AG08396 (cell line): ENCODE results near the gene OR7G1.

Source experiments
- DNase-seq: peaks from one replicate; pipeline ENCODE4 v3.0.0; 2012; ENCODE audit warnings: low spot score, mixed read lengths

Gene OR7G1, protein sequence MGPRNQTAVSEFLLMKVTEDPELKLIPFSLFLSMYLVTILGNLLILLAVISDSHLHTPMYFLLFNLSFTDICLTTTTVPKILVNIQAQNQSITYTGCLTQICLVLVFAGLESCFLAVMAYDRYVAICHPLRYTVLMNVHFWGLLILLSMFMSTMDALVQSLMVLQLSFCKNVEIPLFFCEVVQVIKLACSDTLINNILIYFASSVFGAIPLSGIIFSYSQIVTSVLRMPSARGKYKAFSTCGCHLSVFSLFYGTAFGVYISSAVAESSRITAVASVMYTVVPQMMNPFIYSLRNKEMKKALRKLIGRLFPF

GRCh38 chr19:9115307-9115813 is at the start of gene OR7G1:
Gene OR7G1 (minus strand): TSS chr19:9115763. CDS start chr19:9115763, 0 bp downstream.
- DNase-seq: no peak

DNA sequence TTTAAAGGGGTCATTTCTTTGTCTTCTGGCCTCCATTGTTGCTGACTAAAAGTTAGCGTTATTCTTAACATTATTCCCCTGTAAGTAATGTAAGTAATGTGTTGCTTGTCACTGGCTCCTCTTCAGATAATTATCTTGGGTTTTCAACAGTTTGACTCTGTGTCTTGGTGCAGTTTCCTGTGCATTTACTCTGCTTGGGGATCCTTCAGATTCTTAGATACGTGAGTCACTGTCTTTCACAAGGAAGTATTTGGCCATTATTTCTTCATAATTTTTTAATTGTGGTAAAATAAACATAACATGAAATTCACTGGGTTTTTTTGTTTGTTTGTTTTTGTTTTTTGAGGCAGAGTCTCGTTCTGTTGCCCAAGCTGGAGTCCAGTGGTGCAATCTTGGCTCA is 49.7 kb upstream of the OR7G1 start:
- no peak for DNase-seq

GRCh38 chr19:9161427-9161826 is 45.9 kb upstream of the OR7G1 start:
- DNase-seq: no peak

GRCh38 chr19:9159891-9160290 is 44.3 kb upstream of the OR7G1 start:
- no peak for DNase-seq

- DNase-seq: no peak
Observed at GRCh38 chr19:9156304-9156703, 40.7 kb upstream of the OR7G1 start.

DNA sequence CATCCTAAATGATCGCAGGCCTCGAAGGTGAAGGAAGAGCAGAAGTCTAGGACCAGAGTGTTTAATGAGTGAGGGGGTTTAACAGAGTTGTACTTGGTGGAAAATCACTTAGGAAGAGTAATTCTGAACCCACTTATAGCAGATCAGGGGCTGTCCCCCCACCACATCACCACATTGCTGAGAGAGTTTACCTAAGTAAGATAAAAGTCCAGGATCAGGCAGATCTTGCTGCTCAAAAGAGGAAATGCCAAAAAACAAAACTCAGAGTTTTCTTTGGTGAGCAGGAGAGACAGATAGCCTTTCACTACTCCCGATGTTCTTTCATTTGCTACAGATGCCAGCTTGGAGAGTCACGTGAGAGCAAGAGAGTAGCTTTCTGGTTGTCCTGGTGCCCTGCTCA is 40.0 kb upstream of the OR7G1 start:
- DNase-seq: no peak

DNA sequence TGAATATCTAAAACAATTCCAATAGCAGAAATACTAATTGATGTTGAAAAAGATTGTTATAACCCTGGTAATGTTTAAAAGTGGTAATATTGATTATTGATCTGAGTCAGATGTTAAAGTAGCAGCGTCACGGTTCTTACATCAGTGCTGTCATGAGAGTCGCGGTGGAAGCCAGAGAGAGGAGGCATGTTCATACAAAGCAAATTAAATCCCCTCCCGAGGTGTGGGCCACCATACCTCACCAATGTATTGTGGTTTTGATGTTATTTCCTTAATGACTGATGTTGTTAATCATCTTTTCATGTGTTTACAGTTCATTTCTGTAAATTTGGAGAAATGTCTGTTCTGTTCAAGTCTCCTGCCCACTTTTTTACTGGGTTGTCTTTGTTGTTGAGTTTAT is 35.8 kb upstream of the OR7G1 start:
- no peak for DNase-seq

- no peak for DNase-seq
Observed at GRCh38 chr19:9150650-9151049, 35.1 kb upstream of the OR7G1 start.

DNA sequence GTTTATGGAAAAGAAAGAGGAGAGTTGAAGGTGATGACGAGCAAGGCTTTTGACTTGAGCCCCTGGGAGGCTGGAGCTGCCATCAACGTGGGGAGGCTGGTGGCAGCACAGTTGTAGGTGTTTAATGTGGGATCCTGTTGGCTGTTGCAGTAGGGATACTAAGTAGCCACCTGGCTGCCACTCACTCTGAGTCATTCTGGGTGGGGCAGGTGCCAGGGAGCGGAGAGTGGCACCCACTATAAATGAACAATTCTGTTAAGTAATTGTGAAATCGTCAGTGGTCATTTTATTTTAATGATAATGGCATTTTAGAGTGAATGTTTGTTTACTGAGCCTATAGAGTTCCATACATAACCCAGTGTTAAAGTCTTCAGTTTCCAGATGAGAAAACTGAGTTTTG is 34.4 kb upstream of the OR7G1 start:
- no peak for DNase-seq

DNA sequence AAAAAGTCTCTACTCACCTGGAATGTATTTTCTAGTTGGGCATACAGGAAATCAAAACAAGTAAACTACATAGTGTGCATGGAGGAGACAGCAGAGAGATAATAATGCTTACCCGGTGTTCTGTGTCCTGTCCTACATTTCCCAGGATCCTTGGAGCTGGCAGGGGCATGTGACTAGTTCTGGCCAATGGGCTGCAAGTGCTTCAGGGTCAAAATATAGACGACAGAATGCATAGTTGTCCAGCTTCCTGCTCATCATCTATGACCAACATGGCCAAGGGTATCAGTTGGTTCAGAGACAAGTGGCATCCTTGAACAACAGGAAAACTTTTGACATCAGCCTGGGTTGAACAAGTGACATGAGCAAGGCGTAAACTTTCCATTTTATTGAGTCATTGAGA is 33.1 kb upstream of the OR7G1 start:
- DNase-seq: no peak

DNA sequence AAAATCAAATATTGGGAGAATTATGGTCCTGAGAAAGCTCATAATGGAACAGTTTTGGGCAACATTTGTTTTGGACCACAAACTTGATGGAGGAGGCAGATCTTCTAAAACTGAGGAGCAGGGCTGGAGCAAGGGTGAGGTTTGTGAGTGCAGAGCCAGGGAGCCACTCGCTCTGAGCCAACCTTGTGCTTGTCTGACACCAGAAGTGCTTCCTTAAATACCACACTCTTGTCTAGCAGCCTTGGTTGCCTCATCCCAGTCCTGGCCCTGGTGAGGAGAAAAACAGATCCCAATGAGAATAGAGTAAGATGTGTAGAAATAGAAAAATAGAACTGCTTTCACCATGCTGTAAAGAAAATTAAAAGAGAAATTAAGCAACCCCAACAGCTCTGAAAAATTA is 31.3 kb upstream of the OR7G1 start:
- no peak for DNase-seq

DNA sequence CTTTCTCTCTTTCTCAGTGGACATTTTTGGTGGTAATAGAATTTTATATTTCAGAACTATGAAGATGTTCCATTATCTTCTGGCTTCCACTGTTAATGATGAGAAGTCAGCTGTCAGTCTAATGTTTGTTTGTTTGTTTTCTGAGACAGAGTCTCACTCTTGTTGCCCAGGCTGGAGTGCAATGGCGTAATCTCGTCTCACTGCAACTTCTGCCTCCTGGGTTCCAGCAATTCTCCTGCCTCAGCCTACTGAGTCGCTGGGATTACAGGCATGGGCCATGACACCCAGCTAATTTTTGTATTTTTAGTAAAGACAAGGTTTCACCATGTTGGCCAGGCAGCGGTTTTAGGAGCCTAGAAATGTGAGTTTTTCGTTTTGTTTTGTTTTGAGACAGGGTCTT is 29.4 kb upstream of the OR7G1 start:
- DNase-seq: no peak

GRCh38 chr19:9140159-9140874 is 24.8 kb upstream of the OR7G1 start, which contains the start of gene ZNF317:
Gene ZNF317 (plus strand): TSS chr19:9140397. CDS start chr19:9156017, 15,620 bp downstream.
- DNase-seq: peak; percentile 90

DNA sequence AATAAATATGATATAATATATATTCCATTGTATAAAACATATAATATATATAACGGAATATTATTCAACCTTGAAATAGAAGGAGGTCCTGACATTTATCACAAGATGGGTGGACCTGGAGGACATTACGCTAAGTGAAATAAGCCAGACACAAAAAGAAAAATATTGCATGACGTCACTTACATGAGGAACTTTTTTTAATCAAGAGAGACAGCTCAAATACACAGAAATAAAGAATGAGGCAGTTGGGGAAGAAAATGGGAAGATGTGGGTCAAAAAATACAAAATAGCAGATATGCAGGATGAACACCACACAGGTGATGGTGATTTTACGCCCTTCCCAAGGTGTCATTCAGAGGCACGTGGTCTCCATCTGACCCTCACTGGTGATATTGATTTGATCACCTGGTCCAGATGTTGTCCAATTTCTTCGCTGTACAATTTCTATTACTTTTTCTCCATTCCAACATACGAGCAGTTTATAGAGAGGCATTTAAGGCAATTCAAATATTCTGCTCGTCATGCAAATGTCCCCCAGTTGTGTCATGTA is 24.1 kb upstream of the OR7G1 start:
- DNase-seq: no peak

DNA sequence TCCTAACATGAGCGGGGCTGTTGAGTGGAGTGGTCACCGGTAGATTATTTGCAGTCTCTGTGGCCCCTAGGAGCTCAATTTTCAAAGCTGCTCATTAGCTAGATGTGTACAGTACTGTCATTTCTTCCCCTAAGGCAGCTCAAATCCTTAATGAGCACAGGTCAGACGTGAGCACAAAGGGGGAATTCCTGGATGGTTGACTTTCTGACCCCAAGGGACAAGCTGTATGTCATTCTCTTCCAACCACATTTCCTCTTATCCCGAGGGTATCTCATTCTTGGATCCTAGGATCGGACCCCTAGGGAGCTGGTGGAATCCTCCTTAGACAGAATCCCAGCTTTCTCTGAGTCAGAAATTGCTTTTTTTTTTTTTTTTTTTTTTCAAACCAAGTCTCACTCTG is 16.9 kb upstream of the OR7G1 start:
- no peak for DNase-seq

DNA sequence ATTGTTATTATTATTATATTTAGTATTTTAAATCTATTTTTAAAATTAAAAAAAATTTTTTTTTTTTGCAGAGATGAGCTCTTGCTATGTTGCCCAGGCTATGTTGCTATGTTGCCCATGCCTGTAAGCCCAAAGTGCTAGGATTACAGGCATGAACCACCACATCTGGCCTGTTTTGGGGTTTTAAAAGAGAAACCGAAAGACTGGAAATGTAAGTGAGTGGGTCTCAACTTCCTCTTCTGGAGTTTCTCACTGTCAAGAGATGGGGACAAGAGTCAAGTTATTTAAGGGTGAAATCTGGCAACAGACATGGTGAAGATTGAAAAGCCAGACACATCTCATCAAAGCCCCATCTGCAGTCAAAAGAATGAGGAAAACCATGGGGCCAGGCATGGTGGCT is 15.4 kb upstream of the OR7G1 start:
- no peak for DNase-seq

DNA sequence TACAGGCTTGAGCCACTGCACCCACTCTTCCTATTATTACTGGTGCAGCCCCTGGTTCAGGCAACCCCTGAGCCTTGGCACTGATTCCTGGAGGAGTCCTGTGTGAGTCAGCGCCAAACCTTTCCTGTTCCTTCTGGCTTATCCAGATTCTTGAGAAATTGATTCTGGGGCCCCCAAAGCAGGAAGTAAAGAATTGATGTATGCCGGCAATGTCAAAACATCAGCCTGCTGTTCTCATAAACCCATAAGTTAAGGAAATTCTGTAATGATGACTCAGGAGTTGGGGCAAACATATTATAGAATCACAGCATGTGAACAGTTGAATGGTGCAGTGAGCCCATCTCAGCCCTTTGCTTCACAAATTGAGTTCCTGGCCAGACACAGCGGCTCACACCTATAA is 12.6 kb upstream of the OR7G1 start:
- no peak for DNase-seq

GRCh38 chr19:9126900-9127405 is 11.4 kb upstream of the OR7G1 start, which contains the start of gene OR7G3:
Gene OR7G3 (minus strand): TSS chr19:9126950. CDS start chr19:9126950, 0 bp downstream.
- DNase-seq: no peak

DNA sequence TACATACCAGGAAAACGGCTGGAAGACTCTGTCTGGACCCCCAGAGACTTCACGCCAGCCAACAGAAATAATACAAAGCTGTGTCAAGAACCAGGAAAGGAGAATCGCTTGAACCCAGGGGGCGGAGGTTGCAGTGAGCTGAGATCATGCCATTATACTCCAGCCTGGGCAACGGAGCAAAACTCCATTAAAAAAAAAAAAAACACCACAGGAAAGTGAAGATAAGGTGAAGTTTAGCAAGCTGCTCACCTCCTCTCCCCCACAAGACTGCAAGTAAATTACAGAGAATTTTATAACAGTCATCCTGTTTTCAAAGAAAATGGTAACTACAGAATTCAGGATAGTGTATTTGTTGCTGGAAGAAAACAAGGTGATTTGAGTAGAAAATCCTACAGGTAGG is 984 bp upstream of the OR7G1 start:
- no peak for DNase-seq

- DNase-seq: no peak
Observed at GRCh38 chr19:9109959-9110358, 5.6 kb downstream of the OR7G1 start.

DNA sequence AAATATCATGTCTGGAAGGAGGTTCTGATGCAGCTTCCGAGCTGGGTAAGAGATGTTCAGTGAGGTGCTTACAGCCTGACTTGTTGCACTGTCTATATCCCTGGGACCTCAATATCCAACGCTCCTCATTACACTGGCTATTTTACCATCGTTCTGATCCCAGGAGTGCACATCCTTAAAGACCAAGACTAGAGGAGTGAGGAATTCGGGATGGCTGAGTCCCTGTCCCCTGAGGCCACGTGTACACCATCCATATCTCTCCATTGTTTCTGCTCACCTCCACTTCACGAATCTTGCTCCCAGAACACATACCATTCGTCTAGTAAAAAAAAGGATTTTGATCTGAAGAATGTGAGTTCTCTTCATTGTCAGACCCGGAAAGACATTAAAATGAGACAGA is 8.2 kb downstream of the OR7G1 start, which contains the start of gene OR7G2:
OR7G2 (minus strand) TSS at position 101 of the 400 bp plus-strand sequence. CDS start 4,232 bp downstream, outside the sequence.
- DNase-seq: no peak

DNA sequence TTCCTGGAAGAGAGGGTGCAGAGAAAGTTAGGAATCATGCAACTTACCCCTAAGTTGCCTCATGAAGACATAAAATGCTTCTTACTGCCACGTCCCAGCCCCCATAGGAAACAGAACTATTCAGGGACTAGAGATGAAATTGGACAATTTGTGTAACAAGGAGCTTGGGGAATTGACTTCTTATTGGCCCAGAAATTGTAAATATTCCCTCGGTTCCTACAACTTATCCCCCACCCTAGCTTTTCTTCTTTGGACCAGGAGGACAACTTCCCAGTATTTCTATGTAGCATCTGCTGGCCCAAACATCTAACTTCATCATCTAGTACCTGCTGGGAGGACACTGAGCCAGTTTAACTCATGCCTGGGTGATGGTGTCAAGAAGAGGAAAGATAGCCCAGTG is 28.8 kb downstream of the OR7G1 start, which contains the start of gene OR1M1:
OR1M1 (plus strand) TSS at position 301 of the 400 bp plus-strand sequence. CDS start 6,184 bp downstream, outside the sequence.
- no peak for DNase-seq

DNA sequence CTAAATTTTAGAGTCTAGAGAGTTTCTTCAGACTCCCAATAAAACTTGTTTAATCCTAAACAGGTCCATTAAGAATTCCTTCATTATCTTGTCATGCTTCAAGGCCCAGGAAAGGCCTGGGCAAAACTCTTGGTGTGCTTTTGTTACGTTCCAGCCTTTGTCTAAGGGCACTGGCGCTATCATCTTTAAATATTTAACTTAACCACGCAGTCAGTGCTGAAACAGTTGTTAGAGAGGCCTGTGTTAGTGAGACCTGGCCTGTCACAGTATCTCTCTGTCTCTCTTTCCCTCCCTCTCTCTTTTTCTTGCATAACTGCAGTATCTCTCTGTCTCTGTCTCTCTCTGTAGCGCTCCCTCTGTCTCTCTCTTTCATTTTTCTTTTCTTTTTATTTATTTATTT is 36.9 kb downstream of the OR7G1 start:
- no peak for DNase-seq
